ENCODE measurements around the gene BANK1. TPM values are rescaled to one million over a fixed set of nuclear protein-coding genes. Genes with fewer than 3 reads are reported as not detected.

The BANK1 gene
- polyA plus RNA-seq, 1 of the 3 experiments (the other 2 are of a cell fraction) = not detected

GRCh38 chr4:101850698-101851097 lies 60.2 kb downstream of the BANK1 start:
- no peaks in the 10 kb centered on the region for H3K79me2 ChIP-seq (ENCODE audit: insufficient read depth)
- no peaks in the 10 kb centered on the region for H3K9me2 ChIP-seq
- no peak overlapping the region for H3K4me2 ChIP-seq
- no peak for DNase-seq
- WGBS (ENCODE audit: low lambda C conversion rate) = 89% methylated on average over 2 of the region's 2 CpGs
- H3K4me1 ChIP-seq (ENCODE audit: control insufficient read depth in 1 of 2, insufficient read depth in 2 of 2, low read depth in 1 of 2, low read length in 1 of 2) = no peaks in the 10 kb centered on the region; a peak in 1 of 4 replicates
- H3K27ac ChIP-seq (ENCODE audit: low read depth in 2 of 2, low read length in 1 of 2) = no peak overlapping the region
- no peaks in the 10 kb centered on the region for H4K20me1 ChIP-seq (ENCODE audit: insufficient read depth)
- H3K4me3 ChIP-seq (ENCODE audit: low read depth in 2 of 2, low read length in 1 of 2) = no peak overlapping the region
- no peak overlapping the region for H2AFZ ChIP-seq (ENCODE audit: low read depth)
- no peak for TF ChIP-seq FOXM1 (IDR thresholded peaks at IDR 0.05; ENCODE audit: low read depth)
- no peak for TF ChIP-seq ZBTB33 (IDR thresholded peaks at IDR 0.05; ENCODE audit: borderline replicate concordance, low read depth)
- no peak for TF ChIP-seq YY1 (IDR thresholded peaks at IDR 0.05; ENCODE audit: low read depth)
- TF ChIP-seq GATA2 (CRISPR knock-in tag; IDR thresholded peaks at IDR 0.05) = no peak
- no peak for TF ChIP-seq TAF1 (IDR thresholded peaks at IDR 0.05; ENCODE audit: borderline replicate concordance, low read depth, low read length)
- no peak for TF ChIP-seq GABPA (IDR thresholded peaks at IDR 0.05; ENCODE audit: low read depth)
- TF ChIP-seq MEF2A (IDR thresholded peaks at IDR 0.05; ENCODE audit: borderline replicate concordance, low read depth) = no peak
- TF ChIP-seq MXI1 (IDR thresholded peaks at IDR 0.05; ENCODE audit: low read depth, low read length) = no peak
- no peak for TF ChIP-seq SMC3 (IDR thresholded peaks at IDR 0.05; ENCODE audit: low read depth, low read length)
- TF ChIP-seq, protein P1, sequence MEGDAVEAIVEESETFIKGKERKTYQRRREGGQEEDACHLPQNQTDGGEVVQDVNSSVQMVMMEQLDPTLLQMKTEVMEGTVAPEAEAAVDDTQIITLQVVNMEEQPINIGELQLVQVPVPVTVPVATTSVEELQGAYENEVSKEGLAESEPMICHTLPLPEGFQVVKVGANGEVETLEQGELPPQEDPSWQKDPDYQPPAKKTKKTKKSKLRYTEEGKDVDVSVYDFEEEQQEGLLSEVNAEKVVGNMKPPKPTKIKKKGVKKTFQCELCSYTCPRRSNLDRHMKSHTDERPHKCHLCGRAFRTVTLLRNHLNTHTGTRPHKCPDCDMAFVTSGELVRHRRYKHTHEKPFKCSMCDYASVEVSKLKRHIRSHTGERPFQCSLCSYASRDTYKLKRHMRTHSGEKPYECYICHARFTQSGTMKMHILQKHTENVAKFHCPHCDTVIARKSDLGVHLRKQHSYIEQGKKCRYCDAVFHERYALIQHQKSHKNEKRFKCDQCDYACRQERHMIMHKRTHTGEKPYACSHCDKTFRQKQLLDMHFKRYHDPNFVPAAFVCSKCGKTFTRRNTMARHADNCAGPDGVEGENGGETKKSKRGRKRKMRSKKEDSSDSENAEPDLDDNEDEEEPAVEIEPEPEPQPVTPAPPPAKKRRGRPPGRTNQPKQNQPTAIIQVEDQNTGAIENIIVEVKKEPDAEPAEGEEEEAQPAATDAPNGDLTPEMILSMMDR (IDR thresholded peaks at IDR 0.05) = no peak
- no peak for TF ChIP-seq SIN3A (IDR thresholded peaks at IDR 0.05; ENCODE audit: borderline replicate concordance, low read depth, low read length)
- no peak for TF ChIP-seq REST (IDR thresholded peaks at IDR 0.05; ENCODE audit: low read depth, low read length)
- no peaks in the 10 kb centered on the region for H3K27me3 ChIP-seq (ENCODE audit: insufficient read depth)
- H3K9ac ChIP-seq = no peak overlapping the region
- H3K9me3 ChIP-seq = no peaks in the 10 kb centered on the region
- no peaks in the 10 kb centered on the region for H3K36me3 ChIP-seq (replicated peaks in 1 of 2; ENCODE audit: control insufficient read depth in 1 of 2, insufficient read depth in 2 of 2, low read length in 1 of 2)
- H3F3A ChIP-seq (replicated peaks; ENCODE audit: insufficient read depth) = no peaks in the 10 kb centered on the region
- ChIA-PET POLR2A (no interaction called here), CTCF (no interaction called here)
